Posterior cingulate gyrus (tissue), 11 donors: ENCODE measurements around the gene RELN.
"Not testable (repeated sequence)": the region's sequence is repeated elsewhere in the genome, so short reads cannot be mapped to it uniquely, and the experiment has no call there.

ENCODE experiments used
- DNase-seq, 10 donors: peaks; one replicate each; pipeline versions ENCODE4 v3.0.0 to v3.0.0-alpha.2; 2020 to 2021; ENCODE audit warnings: mixed read lengths in 3 of 10
- intact Hi-C: fragments of 100-400 bp; cut with DNase I; formaldehyde crosslinking; loops from one replicate; pipeline ENCODE4 v1.15.1; 2023

The RELN gene

GRCh38 chr7:103538964-103539709 lies 450.3 kb downstream of the RELN start:
- intact Hi-C loops: no loop called here
- DNase-seq: peak in 4 of 10 donors; percentile 13 to 84 (median 45)

- no peak for DNase-seq
- intact Hi-C loops: no loop called here
Observed at GRCh38 chr7:103533761-103534160, 455.7 kb downstream of the RELN start.

- peak in 2 of 10 donors; percentile 31 to 46 for DNase-seq
- intact Hi-C loops: no loop called here
Observed at GRCh38 chr7:103532955-103533354, 456.5 kb downstream of the RELN start.

GRCh38 chr7:103528152-103528551 lies 461.3 kb downstream of the RELN start:
- intact Hi-C loops: no loop called here
- DNase-seq: no peak

- intact Hi-C loops: loop anchor here (2.0 kb wide), 2 partner anchors 631 to 743 kb away; no protein-coding TSS in a partner anchor
- DNase-seq: no peak
Observed at GRCh38 chr7:103525937-103526336, 463.5 kb downstream of the RELN start.

- intact Hi-C loops: loop anchor here (2.0 to 5.0 kb wide), 3 partner anchors 48 to 745 kb away; no protein-coding TSS in a partner anchor
- peak in 6 of 10 donors; percentile 19 to 84 (median 40) for DNase-seq
Observed at GRCh38 chr7:103524042-103524907, 465.2 kb downstream of the RELN start.

- DNase-seq: no peak
- intact Hi-C loops: loop anchor here (5.0 kb wide), 1 partner anchor 50 kb away; no protein-coding TSS in a partner anchor
Observed at GRCh38 chr7:103521937-103522336, 467.5 kb downstream of the RELN start.

- no peak for DNase-seq
- intact Hi-C loops: no loop called here
Observed at GRCh38 chr7:103504505-103505135, 484.8 kb downstream of the RELN start.

- DNase-seq: no peak
- intact Hi-C loops: no loop called here
Observed at GRCh38 chr7:103501206-103501605, 488.3 kb downstream of the RELN start.

GRCh38 chr7:103499976-103500375 lies 489.5 kb downstream of the RELN start:
- intact Hi-C loops: no loop called here
- no peak for DNase-seq

- DNase-seq: no peak
- intact Hi-C loops: no loop called here
Observed at GRCh38 chr7:103487419-103487818, 502.0 kb downstream of the RELN start.

- intact Hi-C loops, DNase-seq: not testable (repeated sequence)
Observed at GRCh38 chr7:103486873-103487272, 502.6 kb downstream of the RELN start.

- DNase-seq: no peak
- intact Hi-C loops: no loop called here
Observed at GRCh38 chr7:103480771-103481170, 508.7 kb downstream of the RELN start.

GRCh38 chr7:103474956-103475355 lies 514.5 kb downstream of the RELN start:
- intact Hi-C loops: no loop called here
- no peak for DNase-seq

GRCh38 chr7:103469095-103469948 lies 520.1 kb downstream of the RELN start:
- no peak for DNase-seq
- intact Hi-C loops: no loop called here

GRCh38 chr7:103466814-103467213 lies 522.6 kb downstream of the RELN start:
- no peak for DNase-seq
- intact Hi-C loops: no loop called here

- DNase-seq: no peak
- intact Hi-C loops: no loop called here
Observed at GRCh38 chr7:103462358-103462757, 527.1 kb downstream of the RELN start.

- peak in 6 of 10 donors; percentile 16 to 86 (median 51) for DNase-seq
- intact Hi-C loops: no loop called here
Observed at GRCh38 chr7:103447073-103447960, 542.1 kb downstream of the RELN start.

GRCh38 chr7:103446049-103446520 lies 543.4 kb downstream of the RELN start, which contains the start of gene SLC26A5:
Gene SLC26A5, minus strand, starts transcription at chr7:103446207. Its CDS starts 24,693 bp downstream, at chr7:103421514.
- intact Hi-C loops: no loop called here
- DNase-seq: no peak
